Heart left ventricle (tissue), 16 donors: Measurements from ENCODE around the gene CNTD1. TPM values are rescaled to one million over a fixed set of nuclear protein-coding genes. Genes with fewer than 3 reads are reported as not detected.

Experiments used
- ATAC-seq, 4 donors: fragments of 200-7000 bp; cut with Tn5 transposase; one replicate each; pipeline ENCODE4 v1.9.1; 2020 to 2022; ENCODE audit warnings: moderate library complexity in 4 of 4, mild to moderate bottlenecking in 3 of 4, moderate number of reproducible peaks in 1 of 4
- DNase-seq, 5 donors: peaks; one replicate each; pipeline ENCODE4 v3.0.0-alpha.2; 2020
- H3K27ac ChIP-seq, 12 donors: fragments of 200-600 bp; sonication (generic) in 4 of 12; one replicate each; pipeline versions ENCODE4 v1.5.0 to v1.8.0; 2016 to 2022; ENCODE audit warnings: mild to moderate bottlenecking in 2 of 12
- H3K27me3 ChIP-seq, 9 donors: fragments of 200-600 bp; sonication (generic) in 2 of 9; one replicate each; pipeline versions ENCODE4 v1.5.1 to v1.8.0; 2016 to 2022; ENCODE audit warnings: mild to moderate bottlenecking in 3 of 9
- H3K36me3 ChIP-seq, 9 donors: fragments of 200-600 bp; sonication (generic) in 2 of 9; one replicate each; pipeline versions ENCODE4 v1.5.0 to v1.8.0; 2018 to 2022; ENCODE audit warnings: mild to moderate bottlenecking in 2 of 9
- H3K4me1 ChIP-seq, 12 donors: fragments of 200-600 bp; sonication (generic) in 4 of 12; one replicate each; pipeline versions ENCODE4 v1.5.0 to v1.8.0; 2016 to 2022; ENCODE audit warnings: mild to moderate bottlenecking in 3 of 12
- H3K4me3 ChIP-seq, 12 donors: fragments of 200-600 bp; sonication (generic) in 4 of 12; one replicate each; pipeline versions ENCODE4 v1.5.0 to v1.8.0; 2017 to 2022; ENCODE audit warnings: mild to moderate bottlenecking in 9 of 12, moderate library complexity in 4 of 12
- H3K9me3 ChIP-seq, 12 donors: fragments of 200-600 bp; sonication (generic) in 4 of 12; one replicate each; pipeline versions ENCODE4 v1.5.0 to v1.8.0; 2016 to 2022; ENCODE audit warnings: mild to moderate bottlenecking in 1 of 12
- CTCF ChIP-seq, 12 donors: fragments of 200-600 bp; sonication (generic) in 4 of 12; IDR thresholded peaks; one replicate each; pipeline versions ENCODE4 v1.5.0 to v1.8.0; 2018 to 2022; ENCODE audit warnings: antibody characterized with exemption in 12 of 12, mild to moderate bottlenecking in 5 of 12
- POLR2A ChIP-seq, 2 donors: fragments of 450-650 bp; IDR thresholded peaks; one replicate each; pipeline ENCODE4 v1.6.1; 2017; ENCODE audit warnings: antibody characterized with exemption in 2 of 2, mild to moderate bottlenecking in 2 of 2, moderate library complexity in 2 of 2
- WGBS, 4 donors: extraction: QIAGEN DNeasy Blood & Tissue Kit in 2 of 4; methylation state at CpG; one replicate each; pipeline versions ENCODE4 v1.1.5 to v1.1.7; 2013 to 2018; 5-methylcytosine and 5-hydroxymethylcytosine counted together
- intact Hi-C, 10 donors: fragments of 100-400 bp; cut with DNase I; formaldehyde crosslinking; loops; one replicate each; pipeline versions ENCODE4 v1.11.1 to v1.14.2; 2022
- polyA plus RNA-seq, 2 donors: library from polyadenylated mRNA; stranded (reverse); fragments of 200-250 nt; gene quantifications; one replicate each; pipeline ENCODE4 v1.2.3, GENCODE V29; 2013
- total RNA-seq, 9 donors: library from RNA; depleted of rRNA in 2 of 9; stranded (reverse); fragments of >200 nt in 2 of 9; fragmentation: NEBNext Ultra II Directional in 3 of 9; extraction: Animal tissue kit (Norgen Biotek cat#: 25700) in 3 of 9; gene quantifications; one replicate each; pipeline versions ENCODE4 v1.1.0 to v1.2.4, GENCODE V29; 2016 to 2023
- donor health status: ischemic (EF 13 %, LVEDD 7.1; RV severe dilation, severe dysfunction).
- donor health status: healthy with polysubstance abuse.
- donor health status: DM: no; HTN: yes; CAD: no.
- donor health status: DM: no; HTN: no; CAD: no.
- donor health status: ischemic (EF 25% LVEDD 6.9; RV normal size, moderate dysfunction).
- donor health status: ischemic (EF 25% LVEDD 5.7; RV mildly dilated, moderate dysfunction).
- donor health status: healthy.
- donor health status: DM: yes; HTN: yes; CAD: no.
- donor health status: ischemic (EF 35%, LVEDD 5.7; RV mildly dilated, moderate dysfunction).
- donor health status: nonischemic (EF 11% LVEDD 7.7; RV severe dilation, severe dysfunction).
- donor health status: DM: yes; HTN: yes; CAD: no.
- donor health status: PGD.
- donor health status: ischemic (EF 29% LVEDD 5.4; RV normal size, mild dysfunction).
- donor health status: nonischemic (EF 23%, LVEDD 6.1; RV moderate dilation, normal function).

CNTD1 gene
- total and polyA plus RNA-seq, 11 donors = 0.10 to 0.38 TPM; not detected in 9

GRCh38 chr17:42818379-42818778, 19.7 kb downstream of the CNTD1 start:
- no peak for DNase-seq
- intact Hi-C loops = loop anchor here in 2 of 10 donors (5.0 to 10.0 kb wide), 2 partner anchors 96 to 104 kb away; no protein-coding TSS in a partner anchor
- H3K4me3 ChIP-seq = no peak overlapping the region
- peak in 3 of 4 donors; percentile 21 to 41 (median 35) for ATAC-seq
- H3K4me1 ChIP-seq = peaks cover 4 to 27% (median 15%) of the 10 kb centered on the region in 12 donors
- no peaks in the 10 kb centered on the region for H3K9me3 ChIP-seq
- H3K27me3 ChIP-seq = no peaks in the 10 kb centered on the region
- no peak overlapping the region for H3K27ac ChIP-seq
- TF ChIP-seq CTCF (IDR thresholded peaks at IDR 0.05) (no peak), POLR2A (IDR thresholded peaks at IDR 0.05) (no peak)
- WGBS, 4 donors = 58 to 73% (median 60%) methylated on average over 5 of the region's 5 CpGs
- peaks cover 0 to 95% (median 85%) of the 10 kb centered on the region in 9 donors for H3K36me3 ChIP-seq

- DNase-seq = peak; percentile 28 to 67 (median 44)
- H3K27me3 ChIP-seq = no peaks in the 10 kb centered on the region
- H3K36me3 ChIP-seq = peaks cover 0 to 78% (median 70%) of the 10 kb centered on the region in 9 donors
- 26 to 35% (median 30%) methylated on average over 2 of the region's 2 CpGs for WGBS, 4 donors
- peaks cover 6 to 28% (median 16%) of the 10 kb centered on the region in 12 donors for H3K4me1 ChIP-seq
- ATAC-seq = no peak
- intact Hi-C loops = loop anchor here in 9 of 10 donors (5.0 to 10.0 kb wide), 5 partner anchors 45 to 105 kb away; partner anchors contain the start of genes VPS25 (in 2 of the 9) and EZH1 (in 1 of the 9)
- no peaks in the 10 kb centered on the region for H3K9me3 ChIP-seq
- H3K27ac ChIP-seq = no peak overlapping the region
- no peak overlapping the region for H3K4me3 ChIP-seq
- peak; percentile 39 to 70 (median 62) for TF ChIP-seq CTCF (IDR thresholded peaks at IDR 0.05)
- no peak for TF ChIP-seq POLR2A (IDR thresholded peaks at IDR 0.05)
Measured at GRCh38 chr17:42819939-42820535, 21.4 kb downstream of the CNTD1 start.

- Histone ChIP-seq H3K4me3 (no peak overlapping the region), H3K9me3 (no peaks in the 10 kb centered on the region), H3K27me3 (no peaks in the 10 kb centered on the region), H3K27ac (no peak overlapping the region), H3K4me1 (peaks cover 6 to 22% (median 13%) of the 10 kb centered on the region in 12 donors), H3K36me3 (peaks cover 0 to 67% (median 58%) of the 10 kb centered on the region in 9 donors)
- intact Hi-C loops = loop anchor here in 7 of 10 donors (5.0 to 10.0 kb wide), 4 partner anchors 46 to 99 kb away; partner anchors contain the start of genes VPS25 (in 2 of the 7) and EZH1 (in 1 of the 7)
- DNase-seq (no peak), ATAC-seq (no peak)
- no peak for TF ChIP-seq POLR2A (IDR thresholded peaks at IDR 0.05)
- no peak for TF ChIP-seq CTCF (IDR thresholded peaks at IDR 0.05)
- 92 to 95% (median 93%) methylated on average over 7 of the region's 7 CpGs for WGBS, 4 donors
Measured at GRCh38 chr17:42821176-42821575, 22.5 kb downstream of the CNTD1 start.

- Histone ChIP-seq H3K4me1 (peaks cover 6 to 24% (median 17%) of the 10 kb centered on the region in 12 donors), H3K4me3 (no peak overlapping the region), H3K27me3 (no peaks in the 10 kb centered on the region), H3K36me3 (peaks cover 0 to 4% (median 0%) of the 10 kb centered on the region in 9 donors), H3K27ac (no peak overlapping the region), H3K9me3 (no peaks in the 10 kb centered on the region)
- intact Hi-C loops = loop anchor here in 2 of 10 donors (10.0 kb wide), 2 partner anchors 53 to 83 kb away; partner anchors contain the start of genes EZH1 (in 1 of the 2) and VPS25 (in 1 of the 2)
- 89 to 97% (median 95%) methylated on average over 1 of the region's 1 CpG for WGBS, 4 donors
- DNase-seq = no peak
- no peak for ATAC-seq
- TF ChIP-seq CTCF (IDR thresholded peaks at IDR 0.05) = no peak
- no peak for TF ChIP-seq POLR2A (IDR thresholded peaks at IDR 0.05)
Measured at GRCh38 chr17:42827472-42827871, 28.8 kb downstream of the CNTD1 start.
